SU-DHL-6 (cell line): ENCODE results near the gene CHD9NB.
"Not testable (repeated sequence)": the region's sequence is repeated elsewhere in the genome, so short reads cannot be mapped to it uniquely, and the experiment has no call there.

Source experiments
- EZH2phosphoT487 ChIP-seq: fragments of 200-600 bp; sonication (generic), shearing (Covaris generic); conservative IDR thresholded peaks from 2 replicates; pipeline ENCODE4 v1.6.1; 2018; ENCODE audit warnings: mild to moderate bottlenecking, antibody characterized with exemption, low read length, moderate library complexity, mixed read lengths
- TF ChIP-seq, protein P1 (sequence below): fragments of 200-600 bp; sonication (generic); IDR thresholded peaks from one replicate; pipeline ENCODE4 v1.5.1; 2017; ENCODE audit warnings: antibody characterized with exemption, mild to moderate bottlenecking, low read length, moderate library complexity; ENCODE audit not compliant: insufficient read depth, poor library complexity, severe bottlenecking

- TF ChIP-seq EZH2phosphoT487: not testable (repeated sequence)
- TF ChIP-seq, protein P1, sequence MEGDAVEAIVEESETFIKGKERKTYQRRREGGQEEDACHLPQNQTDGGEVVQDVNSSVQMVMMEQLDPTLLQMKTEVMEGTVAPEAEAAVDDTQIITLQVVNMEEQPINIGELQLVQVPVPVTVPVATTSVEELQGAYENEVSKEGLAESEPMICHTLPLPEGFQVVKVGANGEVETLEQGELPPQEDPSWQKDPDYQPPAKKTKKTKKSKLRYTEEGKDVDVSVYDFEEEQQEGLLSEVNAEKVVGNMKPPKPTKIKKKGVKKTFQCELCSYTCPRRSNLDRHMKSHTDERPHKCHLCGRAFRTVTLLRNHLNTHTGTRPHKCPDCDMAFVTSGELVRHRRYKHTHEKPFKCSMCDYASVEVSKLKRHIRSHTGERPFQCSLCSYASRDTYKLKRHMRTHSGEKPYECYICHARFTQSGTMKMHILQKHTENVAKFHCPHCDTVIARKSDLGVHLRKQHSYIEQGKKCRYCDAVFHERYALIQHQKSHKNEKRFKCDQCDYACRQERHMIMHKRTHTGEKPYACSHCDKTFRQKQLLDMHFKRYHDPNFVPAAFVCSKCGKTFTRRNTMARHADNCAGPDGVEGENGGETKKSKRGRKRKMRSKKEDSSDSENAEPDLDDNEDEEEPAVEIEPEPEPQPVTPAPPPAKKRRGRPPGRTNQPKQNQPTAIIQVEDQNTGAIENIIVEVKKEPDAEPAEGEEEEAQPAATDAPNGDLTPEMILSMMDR: not testable (repeated sequence)
Measured at GRCh38 chr16:53075461-53075860, 22.8 kb upstream of the CHD9NB start.
